Endothelial cell (in vitro differentiated cells): ENCODE results near the gene RBP5. TPM values are rescaled to one million over a fixed set of nuclear protein-coding genes. Genes with fewer than 3 reads are reported as not detected.

Source experiments
- DNase-seq: peaks from one replicate; pipeline ENCODE4 v3.0.0; 2021; ENCODE audit warnings: low spot score
- H3K27ac Mint-ChIP-seq: one replicate; pipeline ENCODE4 v1.8.0; 2021; ENCODE audit warnings: mixed read lengths, inconsistent platforms; ENCODE audit not compliant: unreplicated experiment
- H3K27me3 Mint-ChIP-seq: one replicate; pipeline ENCODE4 v1.8.0; 2021; ENCODE audit warnings: mild to moderate bottlenecking, moderate library complexity, mixed read lengths, inconsistent platforms; ENCODE audit not compliant: unreplicated experiment
- H3K36me3 Mint-ChIP-seq: one replicate; pipeline ENCODE4 v1.8.0; 2021; ENCODE audit warnings: mild to moderate bottlenecking, low read depth, mixed read lengths, inconsistent platforms; ENCODE audit not compliant: unreplicated experiment
- H3K4me1 Mint-ChIP-seq: one replicate; pipeline ENCODE4 v1.8.0; 2021; ENCODE audit warnings: mild to moderate bottlenecking, mixed read lengths, inconsistent platforms; ENCODE audit not compliant: unreplicated experiment
- H3K4me3 Mint-ChIP-seq: one replicate; pipeline ENCODE4 v1.8.0; 2021; ENCODE audit warnings: mild to moderate bottlenecking, mixed read lengths, inconsistent platforms; ENCODE audit not compliant: unreplicated experiment
- H3K9me3 Mint-ChIP-seq: one replicate; pipeline ENCODE4 v1.8.0; 2021; ENCODE audit warnings: mixed read lengths, inconsistent platforms; ENCODE audit not compliant: unreplicated experiment
- total RNA-seq: library from RNA; stranded (reverse); fragmentation: NEBNext Ultra II Directional; extraction: Animal tissue kit (Norgen Biotek cat#: 25700); gene quantifications from one replicate; pipeline ENCODE4 v1.2.1, GENCODE V29; 2021; ENCODE audit not compliant: unreplicated experiment
- TF ChIP-seq, protein P1 (sequence below): fragments of 200-600 bp; sonication (generic); IDR thresholded peaks from one replicate; pipeline ENCODE4 v1.5.0; 2021; ENCODE audit warnings: antibody characterized with exemption; ENCODE audit not compliant: unreplicated experiment

Gene RBP5
- total RNA-seq, 1 donor from 2014 or later, result 1.0 TPM

DNA sequence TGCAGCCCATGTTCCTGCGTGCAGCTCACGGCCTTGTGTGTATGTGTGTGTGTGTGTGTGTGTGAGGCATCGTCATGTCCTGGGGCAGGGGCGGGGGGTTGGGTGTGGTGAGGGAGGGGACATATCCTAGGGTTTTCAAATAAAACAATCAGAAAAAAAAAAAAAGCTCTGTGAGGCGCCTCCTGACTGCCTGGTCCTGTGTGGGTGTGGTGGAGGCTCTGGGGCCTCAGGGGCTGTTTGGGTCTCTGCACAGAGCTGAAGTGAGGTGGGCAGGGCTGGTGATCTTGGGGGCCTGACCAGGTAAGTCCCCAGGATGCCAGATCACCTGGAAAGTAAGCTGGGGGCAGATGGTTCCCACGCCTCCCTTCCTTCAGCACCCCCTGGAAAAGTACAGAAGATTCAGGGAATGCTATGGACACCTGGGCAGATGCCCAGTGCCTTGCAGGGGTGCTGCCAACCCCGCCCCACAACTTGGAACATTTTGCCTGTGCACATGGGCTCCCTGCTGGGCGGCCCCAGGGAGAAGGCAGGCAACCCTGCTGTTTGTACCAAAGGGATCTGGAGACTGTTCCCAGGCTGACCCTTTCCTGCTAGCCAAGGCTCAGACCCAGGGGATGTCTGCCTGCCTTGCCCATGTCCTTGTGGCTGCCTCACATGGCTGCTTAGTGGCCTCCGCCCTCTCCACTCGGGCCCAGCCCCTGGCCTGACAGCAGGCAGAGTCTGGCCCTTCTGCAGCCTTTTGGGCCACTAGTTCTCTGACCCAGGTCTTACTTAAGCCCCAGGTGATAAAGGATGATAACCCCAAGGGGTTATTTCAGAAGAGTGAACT is 30.3 kb upstream of the RBP5 start:
- TF ChIP-seq, protein P1, sequence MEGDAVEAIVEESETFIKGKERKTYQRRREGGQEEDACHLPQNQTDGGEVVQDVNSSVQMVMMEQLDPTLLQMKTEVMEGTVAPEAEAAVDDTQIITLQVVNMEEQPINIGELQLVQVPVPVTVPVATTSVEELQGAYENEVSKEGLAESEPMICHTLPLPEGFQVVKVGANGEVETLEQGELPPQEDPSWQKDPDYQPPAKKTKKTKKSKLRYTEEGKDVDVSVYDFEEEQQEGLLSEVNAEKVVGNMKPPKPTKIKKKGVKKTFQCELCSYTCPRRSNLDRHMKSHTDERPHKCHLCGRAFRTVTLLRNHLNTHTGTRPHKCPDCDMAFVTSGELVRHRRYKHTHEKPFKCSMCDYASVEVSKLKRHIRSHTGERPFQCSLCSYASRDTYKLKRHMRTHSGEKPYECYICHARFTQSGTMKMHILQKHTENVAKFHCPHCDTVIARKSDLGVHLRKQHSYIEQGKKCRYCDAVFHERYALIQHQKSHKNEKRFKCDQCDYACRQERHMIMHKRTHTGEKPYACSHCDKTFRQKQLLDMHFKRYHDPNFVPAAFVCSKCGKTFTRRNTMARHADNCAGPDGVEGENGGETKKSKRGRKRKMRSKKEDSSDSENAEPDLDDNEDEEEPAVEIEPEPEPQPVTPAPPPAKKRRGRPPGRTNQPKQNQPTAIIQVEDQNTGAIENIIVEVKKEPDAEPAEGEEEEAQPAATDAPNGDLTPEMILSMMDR, result no peak

DNA sequence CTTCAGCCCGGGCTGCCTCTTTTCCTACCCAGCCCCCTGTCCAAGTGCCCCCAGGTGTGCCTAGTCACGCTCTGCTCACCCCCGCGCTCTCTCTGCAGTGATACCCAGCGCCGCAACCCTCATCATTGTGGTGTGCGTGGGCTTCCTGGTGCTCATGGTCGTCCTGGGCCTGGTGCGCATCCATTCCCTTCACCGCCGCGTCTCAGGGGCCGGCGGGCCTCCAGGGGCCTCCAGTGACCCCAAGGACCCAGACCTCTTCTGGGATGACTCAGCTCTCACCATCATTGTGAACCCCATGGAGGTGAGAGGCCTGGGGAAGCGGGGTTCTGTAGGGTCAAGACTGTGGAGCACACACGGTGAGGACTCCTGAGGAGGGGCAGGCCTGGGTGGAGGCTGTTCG is 28.7 kb upstream of the RBP5 start:
- Mint-ChIP-seq H3K36me3 (peaks cover 34% of the 10 kb centered on the region), H3K9me3 (no peaks in the 10 kb centered on the region), H3K4me3 (peak overlapping the region; percentile 68), H3K27me3 (peaks cover 15% of the 10 kb centered on the region), H3K27ac (no peak overlapping the region), H3K4me1 (peaks cover 32% of the 10 kb centered on the region)
- no peak for DNase-seq
- TF ChIP-seq, protein P1, result no peak

More for the DNA sequence above, 30.3 kb upstream of the RBP5 start:
- H3K36me3 Mint-ChIP-seq, result peaks cover 30% of the 10 kb centered on the region
- H3K27me3 Mint-ChIP-seq, result peaks cover 18% of the 10 kb centered on the region
- DNase-seq, result no peak
- peaks cover 32% of the 10 kb centered on the region for H3K4me1 Mint-ChIP-seq
- H3K27ac Mint-ChIP-seq, result no peak overlapping the region
- H3K9me3 Mint-ChIP-seq, result no peaks in the 10 kb centered on the region
- H3K4me3 Mint-ChIP-seq, result no peak overlapping the region

DNA sequence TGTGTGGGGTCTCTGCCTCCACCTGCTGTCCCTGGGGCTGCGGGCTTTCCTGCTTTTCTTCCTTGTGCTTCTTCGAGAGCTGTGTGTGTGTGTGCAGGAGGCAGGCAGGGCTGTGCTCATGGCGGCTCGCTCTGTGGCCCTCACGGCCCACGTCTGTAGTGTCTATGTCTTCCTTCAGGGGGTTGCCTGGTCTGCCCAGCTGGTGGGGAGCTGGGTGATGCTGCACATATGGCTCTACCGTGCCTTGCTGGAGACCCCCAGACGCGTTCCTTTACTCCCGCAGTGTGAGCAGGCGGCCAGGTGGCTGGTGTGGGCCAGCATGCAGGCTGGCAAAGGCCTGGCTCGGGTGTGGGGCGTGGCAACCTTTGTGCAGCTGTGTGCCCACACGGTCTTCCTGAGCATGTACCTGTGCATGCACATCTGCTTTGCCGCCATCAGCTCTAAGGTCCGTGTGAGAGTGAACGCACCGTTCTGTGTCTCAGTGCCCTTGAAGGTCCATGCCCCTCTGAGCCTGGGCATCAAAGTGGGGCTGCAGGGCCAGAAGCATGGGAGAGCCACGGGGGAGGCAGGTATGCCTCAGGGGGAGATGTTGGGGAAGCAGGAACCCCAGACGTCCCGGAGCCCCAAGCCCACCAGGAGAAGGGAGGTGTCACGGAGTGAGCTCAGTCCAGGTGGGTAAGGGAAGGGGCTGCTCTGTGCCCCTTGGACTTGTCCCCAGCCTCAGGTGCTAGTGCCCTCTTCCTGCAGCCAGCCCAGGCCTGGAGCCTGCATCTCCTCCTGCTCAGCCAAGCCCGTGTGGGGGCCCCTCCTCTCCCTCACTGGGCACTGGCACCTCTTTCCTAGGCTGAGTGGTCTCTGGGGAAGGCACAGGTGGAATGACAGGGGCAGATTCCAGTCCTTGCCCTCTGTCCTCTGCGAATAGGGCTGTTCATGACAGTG is 27.8 kb upstream of the RBP5 start:
- DNase-seq, result no peak
- TF ChIP-seq, protein P1, result no peak
- no peak overlapping the region for H3K4me3 Mint-ChIP-seq
- no peaks in the 10 kb centered on the region for H3K9me3 Mint-ChIP-seq
- peak overlapping the region; percentile 48 for H3K27ac Mint-ChIP-seq
- peaks cover 35% of the 10 kb centered on the region for H3K36me3 Mint-ChIP-seq
- peaks cover 11% of the 10 kb centered on the region for H3K27me3 Mint-ChIP-seq
- peaks cover 32% of the 10 kb centered on the region for H3K4me1 Mint-ChIP-seq

DNA sequence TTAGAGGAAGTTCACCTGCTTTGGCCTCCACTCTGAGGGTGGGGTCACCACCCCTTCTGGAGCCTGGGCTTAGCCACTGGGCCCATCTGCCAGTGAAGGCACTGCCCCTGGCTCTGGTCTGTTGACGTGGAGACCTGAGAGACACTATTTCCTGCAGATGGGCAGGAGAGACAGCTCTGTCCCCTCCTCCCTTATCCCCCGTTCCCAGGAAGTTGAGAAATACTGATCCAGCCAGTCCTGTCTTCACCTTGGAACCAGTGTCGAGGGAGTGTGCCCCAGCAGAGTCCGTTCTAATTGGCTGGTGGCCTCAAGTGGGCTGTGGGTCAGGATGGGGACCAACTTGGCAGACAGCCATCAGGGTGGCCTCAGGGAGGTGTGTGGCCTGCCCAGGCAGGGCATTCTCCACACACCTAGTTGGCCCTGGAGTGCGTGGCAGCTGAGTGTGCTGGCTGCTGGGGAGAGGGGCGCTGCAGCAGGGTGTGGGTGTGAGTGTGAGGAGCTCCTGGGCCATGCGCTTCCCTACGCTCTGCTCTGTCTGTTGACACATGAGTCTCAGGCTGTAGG is 26.9 kb upstream of the RBP5 start:
- TF ChIP-seq, protein P1, result no peak
- peak overlapping the region; percentile 19 for H3K4me3 Mint-ChIP-seq
- peaks cover 40% of the 10 kb centered on the region for H3K36me3 Mint-ChIP-seq
- H3K4me1 Mint-ChIP-seq, result peaks cover 32% of the 10 kb centered on the region
- no peak for DNase-seq
- no peaks in the 10 kb centered on the region for H3K9me3 Mint-ChIP-seq
- H3K27ac Mint-ChIP-seq, result peak overlapping the region; percentile 10
- peaks cover 11% of the 10 kb centered on the region for H3K27me3 Mint-ChIP-seq
